HEK293 (cell line): ENCODE data around the gene HOXD1.

Source experiments
- CTCF ChIA-PET: fragments of 350-600 bp; formaldehyde crosslinking; extraction: SDS; loops from one replicate; lab custom pipeline; 2021; ENCODE audit warnings: antibody characterized with exemption; lab: Yijun Ruan, JAX
- POLR2A ChIA-PET: fragments of 300-600 bp; formaldehyde crosslinking; extraction: SDS; loops from one replicate; lab custom pipeline; 2020; ENCODE audit warnings: antibody characterized with exemption, inconsistent platforms; lab: Yijun Ruan, JAX
- H3K27ac ChIP-seq: fragments of 200-500 bp; sonication (Bioruptor generic); 2 replicates; pipeline ENCODE4 v1.5.1; 2014; ENCODE audit warnings: low read depth, low read length, control low read depth, inconsistent platforms; ENCODE audit errors: extremely low read depth
- H3K36me3 ChIP-seq, 2 experiments: fragments of 200-500 bp in 1 of 2; sonication (Bioruptor generic) in 1 of 2; 1 replicate in 1 of 2; 2 replicates in 1 of 2; pipeline ENCODE4 v1.5.1; 2014 to 2017; ENCODE audit warnings: inconsistent platforms in 2 of 2, low read length in 2 of 2; ENCODE audit not compliant: control insufficient read depth in 2 of 2, insufficient read depth in 1 of 2
- H3K4me1 ChIP-seq: fragments of 200-500 bp; sonication (Bioruptor generic); 2 replicates; pipeline ENCODE4 v1.5.1; 2014; ENCODE audit warnings: mild to moderate bottlenecking, low read length, inconsistent platforms; ENCODE audit not compliant: control insufficient read depth, insufficient read depth
- H3K4me3 ChIP-seq: 2 replicates; pipeline ENCODE4 v1.5.1; 2011; ENCODE audit warnings: low read depth, mild to moderate bottlenecking, control low read depth, low read length, moderate library complexity
- H3K9me3 ChIP-seq: fragments of 200-500 bp; sonication (Bioruptor generic); 2 replicates; pipeline ENCODE4 v1.5.1; 2014; ENCODE audit warnings: low read depth, low read length, inconsistent platforms; ENCODE audit not compliant: control insufficient read depth, insufficient read depth
- FEZF1 ChIP-seq: fragments of 450-650 bp; formaldehyde crosslinking; IDR thresholded peaks from 2 replicates; pipeline ENCODE4 v1.5.1; 2016; ENCODE audit warnings: missing biosample characterization, missing genetic modification characterization
- GLIS1 ChIP-seq: fragments of 450-650 bp; formaldehyde crosslinking; IDR thresholded peaks from 2 replicates; pipeline ENCODE4 v1.5.1; 2016; ENCODE audit warnings: missing biosample characterization, missing genetic modification characterization
- GLIS2 ChIP-seq: fragments of 450-650 bp; formaldehyde crosslinking; IDR thresholded peaks from 2 replicates; pipeline ENCODE4 v1.5.1; 2016; ENCODE audit warnings: missing biosample characterization, missing genetic modification characterization
- HOXC10 ChIP-seq: sonication (generic); formaldehyde crosslinking; IDR thresholded peaks from 2 replicates; pipeline ENCODE4 v1.8.1; 2023; ENCODE audit warnings: mild to moderate bottlenecking, missing genetic modification reagents
- KLF8 ChIP-seq: fragments of 450-650 bp; formaldehyde crosslinking; IDR thresholded peaks from 2 replicates; pipeline ENCODE4 v1.5.1; 2016; ENCODE audit warnings: missing biosample characterization, missing genetic modification characterization
- YY1 ChIP-seq: fragments of 450-650 bp; formaldehyde crosslinking; IDR thresholded peaks from 2 replicates; pipeline ENCODE4 v1.5.1; 2018; ENCODE audit warnings: missing biosample characterization, missing genetic modification characterization
- ZBTB1 ChIP-seq: fragments of 450-650 bp; formaldehyde crosslinking; IDR thresholded peaks from 2 replicates; pipeline ENCODE4 v1.5.1; 2016; ENCODE audit warnings: missing biosample characterization, missing genetic modification characterization
- ZBTB48 ChIP-seq: fragments of 450-650 bp; formaldehyde crosslinking; IDR thresholded peaks from 2 replicates; pipeline ENCODE4 v1.5.1; 2016; ENCODE audit warnings: missing biosample characterization, missing genetic modification characterization
- ZFP3 ChIP-seq: fragments of 450-650 bp; formaldehyde crosslinking; IDR thresholded peaks from 2 replicates; pipeline ENCODE4 v1.5.1; 2016; ENCODE audit warnings: low read depth, missing biosample characterization, missing genetic modification characterization
- ZFP69B ChIP-seq: fragments of 450-650 bp; formaldehyde crosslinking; IDR thresholded peaks from 2 replicates; pipeline ENCODE4 v1.5.1; 2016; ENCODE audit warnings: missing biosample characterization, missing genetic modification characterization
- ZNF112 ChIP-seq: fragments of 450-650 bp; formaldehyde crosslinking; IDR thresholded peaks from 2 replicates; pipeline ENCODE4 v1.5.0; 2017; ENCODE audit warnings: missing biosample characterization, missing genetic modification characterization
- ZNF155 ChIP-seq: fragments of 450-650 bp; formaldehyde crosslinking; IDR thresholded peaks from 2 replicates; pipeline ENCODE4 v1.5.1; 2016; ENCODE audit warnings: missing biosample characterization, missing genetic modification characterization
- ZNF184 ChIP-seq: fragments of 450-650 bp; IDR thresholded peaks from 2 replicates; pipeline ENCODE4 v1.5.1; 2018; ENCODE audit warnings: missing biosample characterization, mild to moderate bottlenecking, missing genetic modification characterization
- ZNF239 ChIP-seq: fragments of 450-650 bp; formaldehyde crosslinking; IDR thresholded peaks from 2 replicates; pipeline ENCODE4 v1.5.1; 2016; ENCODE audit warnings: missing biosample characterization, missing genetic modification characterization
- ZNF274 ChIP-seq, 2 experiments: fragments of 200-500 bp in 1 of 2; fragments of 450-650 bp in 1 of 2; sonication (Bioruptor generic) in 1 of 2; formaldehyde crosslinking in 1 of 2; IDR thresholded peaks; 2 replicates each; pipeline versions ENCODE4 v1.5.1 to v1.6.1; 2014 to 2016; ENCODE audit warnings: borderline replicate concordance in 1 of 2, inconsistent platforms in 1 of 2, low read length in 1 of 2, missing biosample characterization in 1 of 2, missing genetic modification characterization in 1 of 2
- ZNF335 ChIP-seq: fragments of 450-650 bp; formaldehyde crosslinking; conservative IDR thresholded peaks from 2 replicates; pipeline ENCODE4 v1.5.1; 2016; ENCODE audit warnings: missing biosample characterization, missing genetic modification characterization
- ZNF341 ChIP-seq: fragments of 450-650 bp; formaldehyde crosslinking; IDR thresholded peaks from 2 replicates; pipeline ENCODE4; 2016; ENCODE audit warnings: low read depth, missing biosample characterization, missing genetic modification characterization
- ZNF510 ChIP-seq: fragments of 450-650 bp; formaldehyde crosslinking; IDR thresholded peaks from 2 replicates; pipeline ENCODE4 v1.5.1; 2018; ENCODE audit warnings: mild to moderate bottlenecking, missing genetic modification characterization, missing biosample characterization; ENCODE audit not compliant: insufficient replicate concordance
- ZNF530 ChIP-seq: fragments of 450-650 bp; formaldehyde crosslinking; IDR thresholded peaks from 2 replicates; pipeline ENCODE4 v1.5.1; 2016; ENCODE audit warnings: low read depth, missing biosample characterization, missing genetic modification characterization
- ZNF561 ChIP-seq: fragments of 450-650 bp; IDR thresholded peaks from 2 replicates; pipeline ENCODE4 v1.5.1; 2018; ENCODE audit warnings: missing biosample characterization, missing genetic modification characterization, borderline replicate concordance
- ZNF596 ChIP-seq: fragments of 450-650 bp; IDR thresholded peaks from 2 replicates; pipeline ENCODE4 v1.5.0; 2018; ENCODE audit warnings: missing biosample characterization, mild to moderate bottlenecking, missing genetic modification characterization, moderate library complexity
- ZNF837 ChIP-seq: fragments of 450-650 bp; formaldehyde crosslinking; IDR thresholded peaks from 2 replicates; pipeline ENCODE4 v1.5.1; 2016; ENCODE audit warnings: missing biosample characterization, missing genetic modification characterization
- ZNF843 ChIP-seq: fragments of 450-650 bp; formaldehyde crosslinking; IDR thresholded peaks from 2 replicates; pipeline ENCODE4 v1.5.1; 2016; ENCODE audit warnings: missing biosample characterization, missing genetic modification characterization
- ZSCAN16 ChIP-seq: fragments of 450-650 bp; formaldehyde crosslinking; IDR thresholded peaks from 2 replicates; pipeline ENCODE4 v1.5.1; 2016; ENCODE audit warnings: missing biosample characterization, missing genetic modification characterization
- TF ChIP-seq, protein P1 (sequence below): fragments of 450-650 bp; formaldehyde crosslinking; IDR thresholded peaks from 2 replicates; pipeline ENCODE4 v1.5.1; 2016; ENCODE audit warnings: missing biosample characterization, missing genetic modification characterization
- TF ChIP-seq, protein P2 (sequence below): fragments of 450-650 bp; IDR thresholded peaks from 2 replicates; pipeline ENCODE4 v1.5.1; 2018; ENCODE audit warnings: missing biosample characterization, missing genetic modification characterization
- TF ChIP-seq, protein P3 (sequence below): fragments of 450-650 bp; formaldehyde crosslinking; IDR thresholded peaks from 2 replicates; pipeline ENCODE4 v1.5.1; 2016; ENCODE audit warnings: missing biosample characterization, missing genetic modification characterization

HOXD1 gene

DNA sequence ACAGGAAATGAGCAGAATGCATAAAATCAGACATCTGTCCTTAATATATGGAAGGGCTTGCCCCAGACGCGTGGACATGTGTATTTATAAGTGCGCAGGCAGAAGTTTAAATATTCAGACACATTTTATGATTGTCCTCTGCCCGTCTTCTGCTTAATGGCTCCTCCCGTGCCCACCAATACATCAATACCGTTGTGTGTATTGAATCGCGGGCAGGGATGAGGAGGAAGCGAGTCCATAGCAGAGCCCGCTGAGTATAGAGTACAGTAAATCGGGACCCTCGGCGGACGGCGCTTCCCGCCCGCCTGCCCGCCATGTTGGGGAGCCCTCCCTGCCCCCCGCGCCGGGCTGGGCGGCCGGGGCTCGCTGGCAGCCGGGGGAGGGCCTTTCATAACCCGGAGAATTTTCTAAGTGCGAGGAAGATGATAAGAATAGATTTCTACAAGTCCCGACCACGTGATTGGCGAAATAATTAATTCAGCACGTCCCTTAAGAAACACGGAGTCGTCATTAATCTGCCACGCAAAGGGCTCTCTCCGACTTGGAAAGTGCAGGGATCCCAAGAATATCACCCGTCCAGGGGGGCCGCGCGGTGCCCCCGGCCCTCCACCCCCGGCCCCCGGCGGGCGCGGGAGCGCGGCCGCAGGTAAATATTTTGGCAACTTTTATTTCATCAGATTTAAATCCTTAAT is 31.5 kb upstream of the HOXD1 start, which contains the start of gene HOXD3:
Gene HOXD3 (plus strand): TSS at position 501 of the 692 bp plus-strand sequence. CDS start 11,808 bp downstream, outside the sequence.
- ChIA-PET CTCF (interaction anchor here (1.2 kb wide), 1 partner anchor 1468 kb away, joined by 4 read pairs; no protein-coding TSS in a partner anchor), POLR2A (interaction anchor here (1.0 kb wide), 1 partner anchor 497 kb away, joined by 3 read pairs; no protein-coding TSS in a partner anchor)
- no peaks in the 10 kb centered on the region for H3K9me3 ChIP-seq
- peaks cover 17% of the 10 kb centered on the region for H3K4me1 ChIP-seq
- H3K27ac ChIP-seq: peak within 1 kb of the TSS; percentile 98
- H3K36me3 ChIP-seq: peaks cover 0 to 30% of the 10 kb centered on the region in 2 experiments; a peak in 1 of 3 replicates
- TF ChIP-seq ZBTB1 (tag by site-specific recombination): no peak
- TF ChIP-seq KLF8: no peak
- TF ChIP-seq ZNF843 (tag by site-specific recombination): no peak
- TF ChIP-seq YY1 (tag by site-specific recombination): peak; percentile 63; the same call in 1 of the 2 replicates
- peak; percentile 65; the same call in 1 of the 2 replicates for TF ChIP-seq GLIS1
- TF ChIP-seq ZNF341 (tag by site-specific recombination): no peak
- peak; percentile 42 for TF ChIP-seq ZNF335 (tag by site-specific recombination)
- no peak for TF ChIP-seq ZNF561 (tag by site-specific recombination)
- TF ChIP-seq ZNF155 (tag by site-specific recombination): no peak
- TF ChIP-seq, protein P1, sequence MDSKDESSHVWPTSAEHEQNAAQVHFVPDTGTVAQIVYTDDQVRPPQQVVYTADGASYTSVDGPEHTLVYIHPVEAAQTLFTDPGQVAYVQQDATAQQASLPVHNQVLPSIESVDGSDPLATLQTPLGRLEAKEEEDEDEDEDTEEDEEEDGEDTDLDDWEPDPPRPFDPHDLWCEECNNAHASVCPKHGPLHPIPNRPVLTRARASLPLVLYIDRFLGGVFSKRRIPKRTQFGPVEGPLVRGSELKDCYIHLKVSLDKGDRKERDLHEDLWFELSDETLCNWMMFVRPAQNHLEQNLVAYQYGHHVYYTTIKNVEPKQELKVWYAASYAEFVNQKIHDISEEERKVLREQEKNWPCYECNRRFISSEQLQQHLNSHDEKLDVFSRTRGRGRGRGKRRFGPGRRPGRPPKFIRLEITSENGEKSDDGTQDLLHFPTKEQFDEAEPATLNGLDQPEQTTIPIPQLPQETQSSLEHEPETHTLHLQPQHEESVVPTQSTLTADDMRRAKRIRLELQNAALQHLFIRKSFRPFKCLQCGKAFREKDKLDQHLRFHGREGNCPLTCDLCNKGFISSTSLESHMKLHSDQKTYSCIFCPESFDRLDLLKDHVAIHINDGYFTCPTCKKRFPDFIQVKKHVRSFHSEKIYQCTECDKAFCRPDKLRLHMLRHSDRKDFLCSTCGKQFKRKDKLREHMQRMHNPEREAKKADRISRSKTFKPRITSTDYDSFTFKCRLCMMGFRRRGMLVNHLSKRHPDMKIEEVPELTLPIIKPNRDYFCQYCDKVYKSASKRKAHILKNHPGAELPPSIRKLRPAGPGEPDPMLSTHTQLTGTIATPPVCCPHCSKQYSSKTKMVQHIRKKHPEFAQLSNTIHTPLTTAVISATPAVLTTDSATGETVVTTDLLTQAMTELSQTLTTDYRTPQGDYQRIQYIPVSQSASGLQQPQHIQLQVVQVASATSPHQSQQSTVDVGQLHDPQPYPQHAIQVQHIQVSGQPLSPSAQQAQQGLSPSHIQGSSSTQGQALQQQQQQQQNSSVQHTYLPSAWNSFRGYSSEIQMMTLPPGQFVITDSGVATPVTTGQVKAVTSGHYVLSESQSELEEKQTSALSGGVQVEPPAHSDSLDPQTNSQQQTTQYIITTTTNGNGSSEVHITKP: peak; percentile 92
- TF ChIP-seq GLIS2: 0 out of 2 replicates have a peak, but pooled peaks have one; percentile 25
- peak; percentile 12; the same call in 1 of the 2 replicates for TF ChIP-seq FEZF1
- no peak for TF ChIP-seq ZNF510
- no peak for TF ChIP-seq ZNF184 (tag by site-specific recombination)
- no peak for TF ChIP-seq ZFP3 (tag by site-specific recombination)
- TF ChIP-seq, protein P2, sequence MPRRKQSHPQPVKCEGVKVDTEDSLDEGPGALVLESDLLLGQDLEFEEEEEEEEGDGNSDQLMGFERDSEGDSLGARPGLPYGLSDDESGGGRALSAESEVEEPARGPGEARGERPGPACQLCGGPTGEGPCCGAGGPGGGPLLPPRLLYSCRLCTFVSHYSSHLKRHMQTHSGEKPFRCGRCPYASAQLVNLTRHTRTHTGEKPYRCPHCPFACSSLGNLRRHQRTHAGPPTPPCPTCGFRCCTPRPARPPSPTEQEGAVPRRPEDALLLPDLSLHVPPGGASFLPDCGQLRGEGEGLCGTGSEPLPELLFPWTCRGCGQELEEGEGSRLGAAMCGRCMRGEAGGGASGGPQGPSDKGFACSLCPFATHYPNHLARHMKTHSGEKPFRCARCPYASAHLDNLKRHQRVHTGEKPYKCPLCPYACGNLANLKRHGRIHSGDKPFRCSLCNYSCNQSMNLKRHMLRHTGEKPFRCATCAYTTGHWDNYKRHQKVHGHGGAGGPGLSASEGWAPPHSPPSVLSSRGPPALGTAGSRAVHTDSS (tag by site-specific recombination): peak; percentile 43
- TF ChIP-seq, all 188 proteins: peak for 7
- peak within 1 kb of the TSS; percentile 48 for H3K4me3 ChIP-seq

DNA sequence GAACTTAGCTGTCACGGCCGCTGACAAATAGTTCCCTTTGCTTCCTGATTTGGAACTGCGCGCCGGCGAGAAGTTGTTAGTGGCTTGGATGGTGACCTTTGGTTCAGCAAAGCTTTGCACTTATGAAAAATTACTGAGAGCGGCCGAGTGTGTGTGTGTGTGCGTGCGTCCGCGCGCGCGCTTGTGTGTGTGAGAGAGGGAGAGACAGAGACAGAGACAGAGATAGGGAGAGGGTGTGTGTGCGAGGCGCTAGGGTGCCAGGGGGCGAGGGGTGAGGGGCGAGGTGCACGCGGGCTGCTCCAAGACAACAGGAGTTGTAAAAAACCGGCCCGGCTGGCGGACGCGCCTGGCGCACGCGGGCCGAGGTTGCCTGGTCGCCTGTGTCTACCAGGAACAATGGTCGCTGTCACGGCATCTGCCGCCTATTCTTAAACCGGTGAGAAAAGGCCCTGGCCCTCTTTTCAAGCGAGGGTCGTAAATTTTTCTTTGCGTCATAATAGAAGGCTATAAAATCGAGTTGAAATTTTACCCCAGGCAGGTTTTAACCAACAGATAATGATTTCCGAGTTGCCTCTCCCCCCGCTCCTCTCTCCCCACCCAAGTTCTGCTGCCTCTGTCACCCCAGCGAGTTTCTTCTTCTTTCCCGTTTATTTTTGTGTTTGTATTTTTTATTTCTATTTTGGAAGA is 30.8 kb upstream of the HOXD1 start:
- Histone ChIP-seq H3K36me3 (peaks cover 0 to 26% of the 10 kb centered on the region in 2 experiments; a peak in 1 of 3 replicates), H3K4me3 (peak overlapping the region; percentile 48), H3K9me3 (no peaks in the 10 kb centered on the region), H3K4me1 (peaks cover 15% of the 10 kb centered on the region), H3K27ac (peak overlapping the region; percentile 98)
- CTCF ChIA-PET: interaction anchor here (0.6 kb wide), 1 partner anchor 499 kb away, joined by 3 read pairs; no protein-coding TSS in a partner anchor
- POLR2A ChIA-PET: no interaction called here
- TF ChIP-seq ZNF239 (tag by site-specific recombination) (no peak), ZNF837 (tag by site-specific recombination) (no peak), ZNF112 (tag by site-specific recombination) (no peak), ZFP69B (tag by site-specific recombination) (peak; percentile 71; the same call in 1 of the 2 replicates), ZBTB48 (tag by site-specific recombination) (peak; percentile 66; the same call in 1 of the 2 replicates), FEZF1 (peak; percentile 88), ZSCAN16 (tag by site-specific recombination) (no peak), HOXC10 (CRISPR knock-in tag) (0 out of 2 replicates have a peak, but pooled peaks have one; percentile 25), ZNF596 (peak; percentile 57; the same call in 1 of the 2 replicates), ZNF274 (IDR thresholded peaks at IDR 0.05; ENCODE audit: low read length) (no peak), ZNF274 (tag by site-specific recombination; IDR thresholded peaks at IDR 0.05; ENCODE audit: borderline replicate concordance) (no peak), ZNF530 (no peak)
- TF ChIP-seq, protein P3, sequence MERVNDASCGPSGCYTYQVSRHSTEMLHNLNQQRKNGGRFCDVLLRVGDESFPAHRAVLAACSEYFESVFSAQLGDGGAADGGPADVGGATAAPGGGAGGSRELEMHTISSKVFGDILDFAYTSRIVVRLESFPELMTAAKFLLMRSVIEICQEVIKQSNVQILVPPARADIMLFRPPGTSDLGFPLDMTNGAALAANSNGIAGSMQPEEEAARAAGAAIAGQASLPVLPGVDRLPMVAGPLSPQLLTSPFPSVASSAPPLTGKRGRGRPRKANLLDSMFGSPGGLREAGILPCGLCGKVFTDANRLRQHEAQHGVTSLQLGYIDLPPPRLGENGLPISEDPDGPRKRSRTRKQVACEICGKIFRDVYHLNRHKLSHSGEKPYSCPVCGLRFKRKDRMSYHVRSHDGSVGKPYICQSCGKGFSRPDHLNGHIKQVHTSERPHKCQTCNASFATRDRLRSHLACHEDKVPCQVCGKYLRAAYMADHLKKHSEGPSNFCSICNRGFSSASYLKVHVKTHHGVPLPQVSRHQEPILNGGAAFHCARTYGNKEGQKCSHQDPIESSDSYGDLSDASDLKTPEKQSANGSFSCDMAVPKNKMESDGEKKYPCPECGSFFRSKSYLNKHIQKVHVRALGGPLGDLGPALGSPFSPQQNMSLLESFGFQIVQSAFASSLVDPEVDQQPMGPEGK (tag by site-specific recombination): peak; percentile 46; the same call in 1 of the 2 replicates
